Ishikawa (cell line): ENCODE results near the gene TBC1D2B.

Source experiments
- CEBPB ChIP-seq: IDR thresholded peaks from 2 replicates; pipeline ENCODE4 v1.6.1; 2012
- CREB1 ChIP-seq: IDR thresholded peaks from 2 replicates; pipeline ENCODE4 v1.6.1; 2012; ENCODE audit warnings: low read depth
- EGR1 ChIP-seq: IDR thresholded peaks from 2 replicates; pipeline ENCODE4 v1.6.1; 2012
- EP300 ChIP-seq: IDR thresholded peaks from 2 replicates; pipeline ENCODE4 v1.6.1; 2012; ENCODE audit warnings: borderline replicate concordance
- FOXM1 ChIP-seq: IDR thresholded peaks from 2 replicates; pipeline ENCODE4 v1.6.1; 2012; ENCODE audit warnings: low read depth, borderline replicate concordance
- NFIC ChIP-seq: IDR thresholded peaks from 2 replicates; pipeline ENCODE4 v1.6.1; 2012
- RAD21 ChIP-seq: IDR thresholded peaks from 2 replicates; pipeline ENCODE4 v1.6.1; 2012; ENCODE audit warnings: low read depth
- TAF1 ChIP-seq: IDR thresholded peaks from 2 replicates; pipeline ENCODE4 v1.6.1; 2012; ENCODE audit warnings: low read depth, mild to moderate bottlenecking
- TCF12 ChIP-seq: IDR thresholded peaks from 2 replicates; pipeline ENCODE4 v1.6.1; 2012; ENCODE audit warnings: low read depth
- TEAD4 ChIP-seq: IDR thresholded peaks from 2 replicates; pipeline ENCODE4 v1.6.1; 2012
- YY1 ChIP-seq: IDR thresholded peaks from 2 replicates; pipeline ENCODE4 v1.6.1; 2012; ENCODE audit warnings: low read depth
- ZBTB7A ChIP-seq: IDR thresholded peaks from 2 replicates; pipeline ENCODE4 v1.6.1; 2012; ENCODE audit warnings: low read depth
- TF ChIP-seq, protein P1 (sequence below): IDR thresholded peaks from 2 replicates; pipeline ENCODE4 v1.6.1; 2012; ENCODE audit warnings: low read depth, mild to moderate bottlenecking
- TF ChIP-seq, protein P2 (sequence below): IDR thresholded peaks from 2 replicates; pipeline ENCODE4 v1.6.1; 2012
- TF ChIP-seq, protein P3 (sequence below): IDR thresholded peaks from 2 replicates; pipeline ENCODE4 v1.6.1; 2012

TBC1D2B gene

DNA sequence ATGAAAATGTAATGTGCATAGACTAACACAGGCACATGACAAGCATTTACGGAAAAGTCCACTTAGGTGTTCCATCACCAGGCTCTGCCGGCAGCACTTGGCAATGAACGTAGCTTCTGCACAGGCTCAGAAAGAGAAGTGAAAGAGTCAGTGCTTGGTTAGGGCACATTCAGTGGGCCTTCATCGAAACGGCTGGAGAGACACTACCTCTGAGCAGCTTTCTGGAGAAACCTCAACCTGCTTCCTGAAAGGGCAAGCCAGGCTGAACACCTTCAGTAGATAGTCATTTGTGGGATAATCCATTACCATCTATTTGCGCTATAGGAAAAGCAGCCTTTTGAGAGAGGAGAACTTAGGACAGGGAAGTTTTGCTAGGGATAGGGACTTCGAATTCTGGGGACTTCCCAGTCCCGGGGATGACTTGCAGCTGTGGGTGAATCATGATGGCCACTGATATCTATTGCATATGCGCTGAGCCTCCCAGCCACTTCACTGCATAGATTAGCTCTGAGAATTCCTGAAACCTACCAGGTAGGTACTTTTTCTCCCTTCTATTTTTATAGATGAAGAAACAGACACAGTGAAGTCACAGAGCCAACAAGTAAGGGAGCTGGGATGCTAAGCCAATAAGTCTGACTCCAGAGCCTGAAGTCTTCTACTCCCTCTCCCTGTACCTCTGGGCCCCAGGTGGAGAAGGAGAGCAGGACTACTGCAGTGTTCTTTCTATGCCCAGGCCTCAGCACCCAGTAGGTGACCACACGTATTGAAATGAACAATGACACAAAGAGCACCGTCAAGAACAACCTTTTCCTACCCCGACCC is 10.7 kb upstream of the TBC1D2B start:
- TF ChIP-seq NFIC (no peak), TCF12 (no peak), RAD21 (no peak), CEBPB (no peak), TEAD4 (no peak), YY1 (no peak), EP300 (no peak), FOXM1 (no peak), CREB1 (no peak), EGR1 (no peak), TAF1 (no peak)
- TF ChIP-seq, protein P1, sequence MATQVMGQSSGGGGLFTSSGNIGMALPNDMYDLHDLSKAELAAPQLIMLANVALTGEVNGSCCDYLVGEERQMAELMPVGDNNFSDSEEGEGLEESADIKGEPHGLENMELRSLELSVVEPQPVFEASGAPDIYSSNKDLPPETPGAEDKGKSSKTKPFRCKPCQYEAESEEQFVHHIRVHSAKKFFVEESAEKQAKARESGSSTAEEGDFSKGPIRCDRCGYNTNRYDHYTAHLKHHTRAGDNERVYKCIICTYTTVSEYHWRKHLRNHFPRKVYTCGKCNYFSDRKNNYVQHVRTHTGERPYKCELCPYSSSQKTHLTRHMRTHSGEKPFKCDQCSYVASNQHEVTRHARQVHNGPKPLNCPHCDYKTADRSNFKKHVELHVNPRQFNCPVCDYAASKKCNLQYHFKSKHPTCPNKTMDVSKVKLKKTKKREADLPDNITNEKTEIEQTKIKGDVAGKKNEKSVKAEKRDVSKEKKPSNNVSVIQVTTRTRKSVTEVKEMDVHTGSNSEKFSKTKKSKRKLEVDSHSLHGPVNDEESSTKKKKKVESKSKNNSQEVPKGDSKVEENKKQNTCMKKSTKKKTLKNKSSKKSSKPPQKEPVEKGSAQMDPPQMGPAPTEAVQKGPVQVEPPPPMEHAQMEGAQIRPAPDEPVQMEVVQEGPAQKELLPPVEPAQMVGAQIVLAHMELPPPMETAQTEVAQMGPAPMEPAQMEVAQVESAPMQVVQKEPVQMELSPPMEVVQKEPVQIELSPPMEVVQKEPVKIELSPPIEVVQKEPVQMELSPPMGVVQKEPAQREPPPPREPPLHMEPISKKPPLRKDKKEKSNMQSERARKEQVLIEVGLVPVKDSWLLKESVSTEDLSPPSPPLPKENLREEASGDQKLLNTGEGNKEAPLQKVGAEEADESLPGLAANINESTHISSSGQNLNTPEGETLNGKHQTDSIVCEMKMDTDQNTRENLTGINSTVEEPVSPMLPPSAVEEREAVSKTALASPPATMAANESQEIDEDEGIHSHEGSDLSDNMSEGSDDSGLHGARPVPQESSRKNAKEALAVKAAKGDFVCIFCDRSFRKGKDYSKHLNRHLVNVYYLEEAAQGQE, result no peak
- TF ChIP-seq, protein P2, sequence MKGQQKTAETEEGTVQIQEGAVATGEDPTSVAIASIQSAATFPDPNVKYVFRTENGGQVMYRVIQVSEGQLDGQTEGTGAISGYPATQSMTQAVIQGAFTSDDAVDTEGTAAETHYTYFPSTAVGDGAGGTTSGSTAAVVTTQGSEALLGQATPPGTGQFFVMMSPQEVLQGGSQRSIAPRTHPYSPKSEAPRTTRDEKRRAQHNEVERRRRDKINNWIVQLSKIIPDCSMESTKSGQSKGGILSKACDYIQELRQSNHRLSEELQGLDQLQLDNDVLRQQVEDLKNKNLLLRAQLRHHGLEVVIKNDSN, result no peak
- TF ChIP-seq, protein P3, sequence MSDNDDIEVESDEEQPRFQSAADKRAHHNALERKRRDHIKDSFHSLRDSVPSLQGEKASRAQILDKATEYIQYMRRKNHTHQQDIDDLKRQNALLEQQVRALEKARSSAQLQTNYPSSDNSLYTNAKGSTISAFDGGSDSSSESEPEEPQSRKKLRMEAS, result no peak

DNA sequence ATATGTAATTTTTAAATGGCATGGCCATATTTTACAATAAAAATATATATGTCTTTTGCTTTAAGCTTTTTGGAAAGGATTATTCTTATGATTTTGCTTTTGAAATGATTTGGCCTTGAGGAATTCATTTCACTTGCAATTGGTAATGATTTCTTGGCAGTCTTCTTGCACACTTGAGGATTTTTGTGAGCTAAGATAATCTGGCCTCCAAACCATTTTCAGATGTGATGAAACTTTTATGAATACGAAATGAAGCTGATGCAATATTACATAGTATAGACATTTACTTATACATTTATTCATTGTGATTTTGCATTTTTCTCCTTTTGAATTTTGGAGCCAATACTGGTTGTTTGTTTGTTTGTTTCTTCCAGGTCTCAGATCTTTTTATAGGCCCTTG is 8.4 kb upstream of the TBC1D2B start:
- TF ChIP-seq EGR1 (no peak), TAF1 (no peak), TCF12 (no peak), CREB1 (no peak), FOXM1 (no peak), NFIC (no peak), TEAD4 (no peak)
- TF ChIP-seq, protein P1, result no peak

DNA sequence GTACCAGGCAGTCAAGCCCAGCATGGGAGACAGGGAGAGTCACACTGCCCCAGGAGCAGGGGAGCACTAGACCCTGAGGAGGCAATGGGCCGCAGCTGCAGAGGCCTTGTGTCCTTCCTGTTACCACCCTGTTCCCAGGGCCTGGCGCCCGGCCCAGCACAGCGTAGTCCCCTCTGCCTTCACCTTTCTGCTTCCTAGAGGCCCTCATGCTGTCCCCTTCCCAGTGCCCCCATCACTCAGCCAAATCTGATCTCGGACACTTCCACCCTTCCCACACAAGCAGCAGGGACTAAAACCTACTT is 6.9 kb upstream of the TBC1D2B start:
- no peak for TF ChIP-seq TEAD4
- TF ChIP-seq, protein P3, result no peak
- TF ChIP-seq, protein P1, result no peak
- TF ChIP-seq, protein P2, result no peak
- TF ChIP-seq RAD21, result no peak
- TF ChIP-seq EP300, result no peak
- TF ChIP-seq ZBTB7A, result no peak
- no peak for TF ChIP-seq YY1
- TF ChIP-seq CEBPB, result no peak
- TF ChIP-seq FOXM1, result no peak
- no peak for TF ChIP-seq CREB1
- no peak for TF ChIP-seq TCF12
- TF ChIP-seq EGR1, result no peak
- TF ChIP-seq TAF1, result no peak
- TF ChIP-seq NFIC, result no peak

DNA sequence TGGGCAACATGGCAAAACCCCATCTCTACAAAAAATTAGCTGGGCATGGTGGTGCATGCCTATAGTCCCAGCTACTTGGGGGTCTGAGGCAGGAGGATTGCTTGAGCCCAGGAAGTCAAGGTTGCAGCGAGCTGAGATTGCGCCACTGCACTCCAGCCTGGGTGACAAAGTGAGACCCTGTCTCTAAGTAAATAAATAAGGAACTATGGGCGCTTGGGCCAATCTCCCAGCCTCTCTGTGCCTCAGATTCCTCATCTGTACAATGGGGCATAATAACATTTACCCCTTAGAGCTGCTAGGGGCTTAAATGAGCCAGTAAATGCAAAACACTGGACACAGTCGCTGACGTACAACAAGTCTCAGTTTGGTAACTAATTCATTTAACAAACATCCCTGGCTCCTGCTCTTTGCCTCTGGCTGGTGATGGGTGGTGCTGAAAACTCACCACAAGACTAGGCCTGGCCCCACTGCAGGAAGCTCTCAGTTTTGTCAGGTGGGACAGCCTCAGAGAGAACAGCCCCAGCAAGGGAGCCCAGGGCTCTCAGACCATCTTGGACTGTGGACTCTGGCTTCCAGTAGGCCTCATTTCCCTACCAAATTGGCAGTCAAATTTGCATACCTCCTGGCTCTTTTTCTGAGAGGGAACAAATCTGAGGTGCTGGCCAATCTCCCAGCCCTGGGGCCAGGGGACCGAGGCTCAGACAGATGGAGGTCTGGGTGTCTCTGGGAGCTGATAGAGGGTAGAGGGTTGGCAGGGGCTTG is 6.4 kb upstream of the TBC1D2B start:
- TF ChIP-seq, protein P2, result no peak
- no peak for TF ChIP-seq FOXM1
- TF ChIP-seq, protein P1, result no peak
- TF ChIP-seq TEAD4, result no peak
- no peak for TF ChIP-seq NFIC
